GM20431 (cell line): ENCODE measurements around the gene CRBN.

ENCODE experiments used
- in situ Hi-C: fragments of 300-500 bp; cut with MseI, MboI; formaldehyde crosslinking; loops from one replicate; pipeline ENCODE4 v1.15.0; 2020; ENCODE audit warnings: low sequenced_read_pairs; ENCODE audit not compliant: unreplicated experiment

The CRBN gene

GRCh38 chr3:3179407-3180094 is at the start of gene CRBN:
CRBN (minus strand) TSS chr3:3179691; CDS start chr3:3179687, 4 bp downstream.
- in situ Hi-C loops, result no loop called here

GRCh38 chr3:3227640-3228039 is 48.1 kb upstream of the CRBN start:
- in situ Hi-C loops, result no loop called here

GRCh38 chr3:3221528-3221927 is 42.0 kb upstream of the CRBN start:
- in situ Hi-C loops, result loop anchor here (25.0 kb wide), 1 partner anchor 791 kb away; no protein-coding TSS in a partner anchor

GRCh38 chr3:3216401-3216800 is 36.9 kb upstream of the CRBN start:
- in situ Hi-C loops, result loop anchor here (25.0 kb wide), 1 partner anchor 796 kb away; no protein-coding TSS in a partner anchor

- in situ Hi-C loops, result loop anchor here (25.0 kb wide), 1 partner anchor 799 kb away; no protein-coding TSS in a partner anchor
Observed at GRCh38 chr3:3212781-3213440, 33.4 kb upstream of the CRBN start.

GRCh38 chr3:3209714-3210113 is 30.2 kb upstream of the CRBN start:
- in situ Hi-C loops, result loop anchor here (25.0 kb wide), 1 partner anchor 803 kb away; no protein-coding TSS in a partner anchor

- in situ Hi-C loops, result loop anchor here (25.0 kb wide), 1 partner anchor 803 kb away; no protein-coding TSS in a partner anchor
Observed at GRCh38 chr3:3209057-3209456, 29.6 kb upstream of the CRBN start.

GRCh38 chr3:3201611-3202010 is 22.1 kb upstream of the CRBN start:
- in situ Hi-C loops, result loop anchor here (25.0 kb wide), 1 partner anchor 811 kb away; no protein-coding TSS in a partner anchor

- in situ Hi-C loops, result loop anchor here (25.0 kb wide), 1 partner anchor 812 kb away; no protein-coding TSS in a partner anchor
Observed at GRCh38 chr3:3200632-3201212, 21.2 kb upstream of the CRBN start.

- in situ Hi-C loops, result loop anchor here (10.0 kb wide), 1 partner anchor 1085 kb away; no protein-coding TSS in a partner anchor
Observed at GRCh38 chr3:3199306-3199705, 19.8 kb upstream of the CRBN start.

GRCh38 chr3:3196148-3196861 is 16.8 kb upstream of the CRBN start:
- in situ Hi-C loops, result loop anchor here (10.0 kb wide), 1 partner anchor 1088 kb away; no protein-coding TSS in a partner anchor

- in situ Hi-C loops, result loop anchor here (10.0 kb wide), 1 partner anchor 1090 kb away; no protein-coding TSS in a partner anchor
Observed at GRCh38 chr3:3194861-3195260, 15.4 kb upstream of the CRBN start.

- in situ Hi-C loops, result loop anchor here (10.0 kb wide), 1 partner anchor 1093 kb away; no protein-coding TSS in a partner anchor
Observed at GRCh38 chr3:3192286-3192675, 12.8 kb upstream of the CRBN start.

- in situ Hi-C loops, result loop anchor here (10.0 kb wide), 1 partner anchor 1093 kb away; no protein-coding TSS in a partner anchor
Observed at GRCh38 chr3:3191675-3192285, 12.3 kb upstream of the CRBN start.

- in situ Hi-C loops, result loop anchor here (10.0 kb wide), 1 partner anchor 1095 kb away; no protein-coding TSS in a partner anchor
Observed at GRCh38 chr3:3189961-3190360, 10.5 kb upstream of the CRBN start.

GRCh38 chr3:3189102-3189727 is 9.7 kb upstream of the CRBN start:
- in situ Hi-C loops, result no loop called here

GRCh38 chr3:3184876-3185275 is 5.4 kb upstream of the CRBN start:
- in situ Hi-C loops, result no loop called here

- in situ Hi-C loops, result no loop called here
Observed at GRCh38 chr3:3180456-3180855, 965 bp upstream of the CRBN start.
